ENCODE data around the gene C5. TPM values are rescaled to one million over a fixed set of nuclear protein-coding genes. Genes with fewer than 3 reads are reported as not detected.
A peak's percentile ranks its signal among the peaks of the same experiment; 100 is the strongest.
"Not testable (repeated sequence)": the region's sequence is repeated elsewhere in the genome, so short reads cannot be mapped to it uniquely, and the experiment has no call there.

The C5 gene
- total RNA-seq, 2 experiments from 2014 or later = 0.99 to 1.6 TPM

- no peaks in the 10 kb centered on the region for H3K9me3 Mint-ChIP-seq
- CTCF ChIA-PET = interaction anchor here (0.7 to 1.2 kb wide), 3 partner anchors 9 to 140 kb away, joined by 3 to 5 read pairs (median 3); no protein-coding TSS in a partner anchor
- no peaks in the 10 kb centered on the region for H3K36me3 Mint-ChIP-seq (ENCODE audit: low read depth)
- no peak overlapping the region for H3K4me3 Mint-ChIP-seq
- DNase-seq = no peak
- intact Hi-C loops (cut with micrococcal nuclease) = no loop called here
- peaks cover 19% of the 10 kb centered on the region for H3K4me1 Mint-ChIP-seq (ENCODE audit: low read depth)
- H3K27ac Mint-ChIP-seq = no peak overlapping the region
- H3K27me3 Mint-ChIP-seq (ENCODE audit: low read depth) = no peaks in the 10 kb centered on the region
Observed at GRCh38 chr9:120977321-120977720, 72.8 kb downstream of the C5 start.

GRCh38 chr9:120974921-120975320 lies 75.2 kb downstream of the C5 start:
- H3K9me3 Mint-ChIP-seq = no peaks in the 10 kb centered on the region
- CTCF ChIA-PET = interaction anchor here (1.5 kb wide), 1 partner anchor 85 kb away, joined by 3 read pairs; no protein-coding TSS in a partner anchor
- H3K27ac Mint-ChIP-seq = peak overlapping the region; percentile 2
- H3K27me3 Mint-ChIP-seq (ENCODE audit: low read depth) = no peaks in the 10 kb centered on the region
- no peak overlapping the region for H3K4me3 Mint-ChIP-seq
- H3K36me3 Mint-ChIP-seq (ENCODE audit: low read depth) = no peaks in the 10 kb centered on the region
- DNase-seq = no peak
- peaks cover 22% of the 10 kb centered on the region for H3K4me1 Mint-ChIP-seq (ENCODE audit: low read depth)
- intact Hi-C loops (cut with micrococcal nuclease) = no loop called here

- intact Hi-C loops (cut with micrococcal nuclease) = no loop called here
- Mint-ChIP-seq H3K4me3 (no peak overlapping the region), H3K27me3 (ENCODE audit: low read depth) (no peaks in the 10 kb centered on the region), H3K4me1 (ENCODE audit: low read depth) (peaks cover 22% of the 10 kb centered on the region), H3K36me3 (ENCODE audit: low read depth) (no peaks in the 10 kb centered on the region), H3K27ac (no peak overlapping the region), H3K9me3 (no peaks in the 10 kb centered on the region)
- CTCF ChIA-PET = interaction anchor here (1.5 kb wide), 1 partner anchor 86 kb away, joined by 3 read pairs; no protein-coding TSS in a partner anchor
- DNase-seq = no peak
Observed at GRCh38 chr9:120974181-120974580, 75.9 kb downstream of the C5 start.

GRCh38 chr9:120971938-120972337 lies 78.1 kb downstream of the C5 start:
- no peak overlapping the region for H3K27ac Mint-ChIP-seq
- peak; percentile 10 for DNase-seq
- H3K36me3 Mint-ChIP-seq (ENCODE audit: low read depth) = no peaks in the 10 kb centered on the region
- CTCF ChIA-PET = interaction anchor here (0.7 to 1.4 kb wide), 5 partner anchors 10 to 229 kb away, joined by 3 to 6 read pairs (median 4); no protein-coding TSS in a partner anchor
- no peaks in the 10 kb centered on the region for H3K27me3 Mint-ChIP-seq (ENCODE audit: low read depth)
- no peak overlapping the region for H3K4me3 Mint-ChIP-seq
- intact Hi-C loops (cut with micrococcal nuclease) = no loop called here
- no peaks in the 10 kb centered on the region for H3K9me3 Mint-ChIP-seq
- peaks cover 22% of the 10 kb centered on the region for H3K4me1 Mint-ChIP-seq (ENCODE audit: low read depth)

GRCh38 chr9:120971471-120971870 lies 78.6 kb downstream of the C5 start:
- H3K4me3 Mint-ChIP-seq; H3K9me3 Mint-ChIP-seq; H3K27ac Mint-ChIP-seq; H3K27me3 Mint-ChIP-seq (ENCODE audit: low read depth); DNase-seq; intact Hi-C loops (cut with micrococcal nuclease); H3K36me3 Mint-ChIP-seq (ENCODE audit: low read depth): not testable (repeated sequence)
- H3K4me1 Mint-ChIP-seq (ENCODE audit: low read depth) = peaks cover 22% of the 10 kb centered on the region
- CTCF ChIA-PET = interaction anchor here (0.7 to 1.4 kb wide), 5 partner anchors 10 to 228 kb away, joined by 3 to 6 read pairs (median 4); no protein-coding TSS in a partner anchor

GRCh38 chr9:120970244-120970643 lies 79.8 kb downstream of the C5 start:
- no peak for DNase-seq
- Mint-ChIP-seq H3K4me3 (no peak overlapping the region), H3K4me1 (ENCODE audit: low read depth) (peaks cover 18% of the 10 kb centered on the region), H3K9me3 (no peaks in the 10 kb centered on the region), H3K27me3 (ENCODE audit: low read depth) (no peaks in the 10 kb centered on the region), H3K27ac (no peak overlapping the region), H3K36me3 (ENCODE audit: low read depth) (no peaks in the 10 kb centered on the region)
- CTCF ChIA-PET = interaction anchor here (0.7 to 1.2 kb wide), 4 partner anchors 9 to 350 kb away, joined by 3 to 4 read pairs (median 3); no protein-coding TSS in a partner anchor
- intact Hi-C loops (cut with micrococcal nuclease) = no loop called here

- H3K27me3 Mint-ChIP-seq (ENCODE audit: low read depth) = no peaks in the 10 kb centered on the region
- CTCF ChIA-PET = interaction anchor here (1.1 to 1.2 kb wide), 2 partner anchors 15 to 19 kb away, joined by 3 read pairs; no protein-coding TSS in a partner anchor
Observed at GRCh38 chr9:120966013-120966369, 84.1 kb downstream of the C5 start.

GRCh38 chr9:120965344-120966012 lies 84.6 kb downstream of the C5 start:
- Mint-ChIP-seq H3K36me3 (ENCODE audit: low read depth) (no peaks in the 10 kb centered on the region), H3K27me3 (ENCODE audit: low read depth) (no peaks in the 10 kb centered on the region), H3K9me3 (no peaks in the 10 kb centered on the region), H3K4me1 (ENCODE audit: low read depth) (no peaks in the 10 kb centered on the region), H3K4me3 (no peak overlapping the region), H3K27ac (no peak overlapping the region)
- CTCF ChIA-PET = interaction anchor here (1.1 to 1.4 kb wide), 2 partner anchors 16 to 20 kb away, joined by 3 to 7 read pairs; no protein-coding TSS in a partner anchor
- intact Hi-C loops (cut with micrococcal nuclease) = no loop called here
- DNase-seq = no peak

More at GRCh38 chr9:120966013-120966369, 84.1 kb downstream of the C5 start:
- H3K9me3 Mint-ChIP-seq = no peaks in the 10 kb centered on the region
- DNase-seq = no peak
- no peak overlapping the region for H3K27ac Mint-ChIP-seq
- intact Hi-C loops (cut with micrococcal nuclease) = no loop called here
- H3K36me3 Mint-ChIP-seq (ENCODE audit: low read depth) = no peaks in the 10 kb centered on the region
- H3K4me1 Mint-ChIP-seq (ENCODE audit: low read depth) = no peaks in the 10 kb centered on the region
- H3K4me3 Mint-ChIP-seq = no peak overlapping the region

GRCh38 chr9:120961936-120962335 lies 88.1 kb downstream of the C5 start:
- Mint-ChIP-seq H3K27me3 (ENCODE audit: low read depth) (no peaks in the 10 kb centered on the region), H3K27ac (no peak overlapping the region), H3K9me3 (no peaks in the 10 kb centered on the region), H3K4me1 (ENCODE audit: low read depth) (no peaks in the 10 kb centered on the region), H3K4me3 (no peak overlapping the region), H3K36me3 (ENCODE audit: low read depth) (no peaks in the 10 kb centered on the region)
- CTCF ChIA-PET = interaction anchor here (2.6 kb wide), 1 partner anchor 20 kb away, joined by 13 read pairs; no protein-coding TSS in a partner anchor
- DNase-seq = no peak
- intact Hi-C loops (cut with micrococcal nuclease) = no loop called here

- no peak overlapping the region for H3K27ac Mint-ChIP-seq
- CTCF ChIA-PET = interaction anchor here (0.6 to 2.6 kb wide), 2 partner anchors 22 to 100 kb away, joined by 3 to 13 read pairs; no protein-coding TSS in a partner anchor
- no peaks in the 10 kb centered on the region for H3K36me3 Mint-ChIP-seq (ENCODE audit: low read depth)
Observed at GRCh38 chr9:120960001-120960400, 90.1 kb downstream of the C5 start.

GRCh38 chr9:120956862-120957261 lies 93.2 kb downstream of the C5 start:
- Mint-ChIP-seq H3K27ac (no peak overlapping the region), H3K4me1 (ENCODE audit: low read depth) (no peaks in the 10 kb centered on the region), H3K27me3 (ENCODE audit: low read depth) (no peaks in the 10 kb centered on the region), H3K9me3 (no peaks in the 10 kb centered on the region), H3K36me3 (ENCODE audit: low read depth) (no peaks in the 10 kb centered on the region), H3K4me3 (no peak overlapping the region)
- intact Hi-C loops (cut with micrococcal nuclease) = no loop called here
- DNase-seq = no peak
- CTCF ChIA-PET = interaction anchor here (0.7 kb wide), 1 partner anchor 360 kb away, joined by 3 read pairs; no protein-coding TSS in a partner anchor

More at GRCh38 chr9:120960001-120960400, 90.1 kb downstream of the C5 start:
- no peaks in the 10 kb centered on the region for H3K9me3 Mint-ChIP-seq
- H3K4me3 Mint-ChIP-seq = no peak overlapping the region
- no peaks in the 10 kb centered on the region for H3K27me3 Mint-ChIP-seq (ENCODE audit: low read depth)
- intact Hi-C loops (cut with micrococcal nuclease) = no loop called here
- H3K4me1 Mint-ChIP-seq (ENCODE audit: low read depth) = no peaks in the 10 kb centered on the region
- no peak for DNase-seq

- intact Hi-C loops (cut with micrococcal nuclease) = no loop called here
- Mint-ChIP-seq H3K4me3 (no peak overlapping the region), H3K9me3 (no peaks in the 10 kb centered on the region), H3K4me1 (ENCODE audit: low read depth) (no peaks in the 10 kb centered on the region), H3K27ac (no peak overlapping the region), H3K27me3 (ENCODE audit: low read depth) (no peaks in the 10 kb centered on the region), H3K36me3 (ENCODE audit: low read depth) (no peaks in the 10 kb centered on the region)
- no peak for DNase-seq
- CTCF ChIA-PET = interaction anchor here (0.7 kb wide), 1 partner anchor 158 kb away, joined by 5 read pairs; no protein-coding TSS in a partner anchor
Observed at GRCh38 chr9:120951960-120952618, 98.0 kb downstream of the C5 start.
